PC-3 (cell line): Measurements from ENCODE around the gene TMEM117.

Experiments
- EZH2 ChIP-seq: fragments of 300-600 bp; sonication (generic); IDR thresholded peaks from one replicate; pipeline ENCODE4 v1.6.1; 2017; ENCODE audit warnings: antibody characterized with exemption, mild to moderate bottlenecking, low read length; ENCODE audit not compliant: unreplicated experiment
- EZH2phosphoT487 ChIP-seq: fragments of 300-600 bp; sonication (generic); IDR thresholded peaks from 2 replicates; pipeline ENCODE4 v1.6.1; 2018; ENCODE audit warnings: mild to moderate bottlenecking, antibody characterized with exemption, low read length, borderline replicate concordance
- TF ChIP-seq, protein P1 (sequence below): fragments of 300-600 bp; sonication (generic); conservative IDR thresholded peaks from 2 replicates; pipeline ENCODE4 v1.5.1; 2017; ENCODE audit warnings: antibody characterized with exemption, low read depth, mild to moderate bottlenecking, low read length

DNA sequence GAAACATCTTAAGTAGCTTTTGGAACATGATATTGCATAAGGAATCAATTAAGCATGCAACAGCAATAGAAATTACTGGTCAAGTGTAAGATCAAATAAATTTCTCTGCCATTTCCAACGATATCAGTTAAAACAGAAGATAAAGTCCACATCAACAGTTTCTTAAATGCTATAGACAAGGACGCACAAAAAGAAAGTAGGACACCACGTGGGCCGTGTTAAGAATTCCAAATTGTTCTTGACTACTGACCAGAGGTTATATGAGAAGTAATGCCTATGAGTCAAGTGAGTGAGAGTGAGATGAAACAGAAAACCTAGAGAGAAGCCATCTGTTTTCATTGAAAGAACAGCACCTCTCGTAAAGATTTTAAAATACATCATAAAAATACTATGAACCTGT lies 318.2 kb downstream of the TMEM117 start:
- TF ChIP-seq, protein P1, sequence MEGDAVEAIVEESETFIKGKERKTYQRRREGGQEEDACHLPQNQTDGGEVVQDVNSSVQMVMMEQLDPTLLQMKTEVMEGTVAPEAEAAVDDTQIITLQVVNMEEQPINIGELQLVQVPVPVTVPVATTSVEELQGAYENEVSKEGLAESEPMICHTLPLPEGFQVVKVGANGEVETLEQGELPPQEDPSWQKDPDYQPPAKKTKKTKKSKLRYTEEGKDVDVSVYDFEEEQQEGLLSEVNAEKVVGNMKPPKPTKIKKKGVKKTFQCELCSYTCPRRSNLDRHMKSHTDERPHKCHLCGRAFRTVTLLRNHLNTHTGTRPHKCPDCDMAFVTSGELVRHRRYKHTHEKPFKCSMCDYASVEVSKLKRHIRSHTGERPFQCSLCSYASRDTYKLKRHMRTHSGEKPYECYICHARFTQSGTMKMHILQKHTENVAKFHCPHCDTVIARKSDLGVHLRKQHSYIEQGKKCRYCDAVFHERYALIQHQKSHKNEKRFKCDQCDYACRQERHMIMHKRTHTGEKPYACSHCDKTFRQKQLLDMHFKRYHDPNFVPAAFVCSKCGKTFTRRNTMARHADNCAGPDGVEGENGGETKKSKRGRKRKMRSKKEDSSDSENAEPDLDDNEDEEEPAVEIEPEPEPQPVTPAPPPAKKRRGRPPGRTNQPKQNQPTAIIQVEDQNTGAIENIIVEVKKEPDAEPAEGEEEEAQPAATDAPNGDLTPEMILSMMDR = no peak
- TF ChIP-seq EZH2 = no peak
- TF ChIP-seq EZH2phosphoT487 = no peak
